BE2C (cell line): Measurements from ENCODE around the gene ELFN1.
A peak's percentile ranks its signal among the peaks of the same experiment; 100 is the strongest.

Source experiments
- DNase-seq: peaks from one replicate; pipeline ENCODE4 v3.0.0-alpha.2; 2020
- H3K27me3 ChIP-seq: fragments of 250-450 bp; sonication (Bioruptor Pico); 2 replicates; pipeline ENCODE4 v1.5.1; 2020; ENCODE audit warnings: mild to moderate bottlenecking
- H3K36me3 ChIP-seq: fragments of 250-450 bp; sonication (Bioruptor Pico); 2 replicates; pipeline ENCODE4 v1.5.1; 2020; ENCODE audit warnings: mild to moderate bottlenecking
- H3K4me1 ChIP-seq: fragments of 250-450 bp; sonication (Bioruptor Pico); 2 replicates; pipeline ENCODE4 v1.5.1; 2020
- H3K4me3 ChIP-seq: 2 replicates; pipeline ENCODE4 v1.5.1; 2011; ENCODE audit warnings: low read depth, low read length
- H3K9me3 ChIP-seq: fragments of 250-450 bp; sonication (Bioruptor Pico); 2 replicates; pipeline ENCODE4 v1.5.1; 2020
- TF ChIP-seq, protein P1 (sequence below): IDR thresholded peaks from 2 replicates; pipeline ENCODE4 v1.5.1; 2012; ENCODE audit warnings: mild to moderate bottlenecking, low read depth, low read length

Gene ELFN1

DNA sequence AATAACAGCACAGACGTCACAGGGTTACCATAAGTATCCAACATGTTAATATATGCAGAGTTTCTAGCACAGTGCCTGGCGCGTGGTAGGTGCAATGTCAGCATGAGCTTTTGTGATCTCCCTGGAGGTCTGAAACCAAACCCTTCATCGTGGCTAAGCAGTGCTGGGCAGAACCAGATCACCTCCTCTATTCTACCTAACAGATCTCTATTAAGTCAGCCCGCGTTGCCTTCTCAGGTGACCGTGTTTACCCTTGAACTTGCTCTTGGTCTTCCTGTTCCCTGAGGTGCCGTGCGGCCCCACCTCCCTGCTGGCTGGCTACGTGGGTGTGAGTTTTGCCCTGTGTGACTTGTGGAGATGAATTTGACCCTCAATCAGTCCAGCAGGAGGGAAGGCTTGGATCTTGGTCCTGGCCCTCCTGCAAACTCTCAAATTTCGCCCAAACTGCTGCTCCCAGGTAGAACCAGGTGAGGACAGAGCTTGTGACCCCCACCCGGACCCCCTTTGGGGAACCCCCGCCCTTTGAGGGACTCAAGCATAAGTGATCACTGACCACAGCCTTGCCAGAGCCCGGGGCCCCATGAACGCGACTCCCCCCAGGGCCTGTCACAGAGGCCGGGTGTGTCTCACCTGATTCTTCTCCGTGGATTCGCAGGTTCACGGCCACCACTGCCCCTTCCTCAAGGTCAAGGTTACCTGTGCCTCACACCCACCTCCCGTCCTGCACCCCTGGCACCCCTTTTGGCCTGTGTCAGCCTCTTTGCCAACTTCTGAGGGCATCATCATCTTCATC lies 54.2 kb downstream of the ELFN1 start:
- Histone ChIP-seq H3K27me3 (no peaks in the 10 kb centered on the region), H3K4me1 (no peaks in the 10 kb centered on the region; the same call in 1 of the 2 replicates), H3K4me3 (no peak overlapping the region), H3K36me3 (no peaks in the 10 kb centered on the region), H3K9me3 (0 out of 2 replicates have a peak, but pooled peaks cover 3% of the 10 kb centered on the region)
- DNase-seq, result no peak
- TF ChIP-seq, protein P1, sequence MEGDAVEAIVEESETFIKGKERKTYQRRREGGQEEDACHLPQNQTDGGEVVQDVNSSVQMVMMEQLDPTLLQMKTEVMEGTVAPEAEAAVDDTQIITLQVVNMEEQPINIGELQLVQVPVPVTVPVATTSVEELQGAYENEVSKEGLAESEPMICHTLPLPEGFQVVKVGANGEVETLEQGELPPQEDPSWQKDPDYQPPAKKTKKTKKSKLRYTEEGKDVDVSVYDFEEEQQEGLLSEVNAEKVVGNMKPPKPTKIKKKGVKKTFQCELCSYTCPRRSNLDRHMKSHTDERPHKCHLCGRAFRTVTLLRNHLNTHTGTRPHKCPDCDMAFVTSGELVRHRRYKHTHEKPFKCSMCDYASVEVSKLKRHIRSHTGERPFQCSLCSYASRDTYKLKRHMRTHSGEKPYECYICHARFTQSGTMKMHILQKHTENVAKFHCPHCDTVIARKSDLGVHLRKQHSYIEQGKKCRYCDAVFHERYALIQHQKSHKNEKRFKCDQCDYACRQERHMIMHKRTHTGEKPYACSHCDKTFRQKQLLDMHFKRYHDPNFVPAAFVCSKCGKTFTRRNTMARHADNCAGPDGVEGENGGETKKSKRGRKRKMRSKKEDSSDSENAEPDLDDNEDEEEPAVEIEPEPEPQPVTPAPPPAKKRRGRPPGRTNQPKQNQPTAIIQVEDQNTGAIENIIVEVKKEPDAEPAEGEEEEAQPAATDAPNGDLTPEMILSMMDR, result no peak

DNA sequence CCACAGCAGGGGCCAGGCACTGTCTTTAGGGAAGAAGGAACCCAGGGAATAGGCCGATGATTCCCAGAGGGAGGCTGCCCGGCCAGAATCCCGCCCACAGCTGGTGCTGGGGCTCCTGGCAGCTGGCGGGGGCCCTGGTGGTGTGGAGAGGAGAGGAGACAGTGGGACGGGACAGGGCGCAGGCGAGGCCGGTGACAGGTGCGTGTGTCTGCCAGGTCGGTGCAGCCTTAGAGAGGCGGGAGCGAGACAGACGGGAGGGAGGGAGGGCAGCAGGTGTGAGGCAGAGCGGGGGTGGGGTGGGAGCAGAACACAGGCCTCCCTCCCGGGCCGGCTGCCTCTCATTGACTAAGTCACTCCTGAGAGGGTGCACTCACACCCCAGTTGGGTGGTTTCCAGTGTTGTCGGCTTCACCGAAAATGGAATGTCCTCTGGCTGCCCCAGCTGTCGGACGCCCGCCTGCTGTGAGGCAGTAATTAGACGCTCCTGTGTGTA lies 55.2 kb downstream of the ELFN1 start:
- Histone ChIP-seq H3K9me3 (0 out of 2 replicates have a peak, but pooled peaks cover 5% of the 10 kb centered on the region), H3K4me3 (no peak overlapping the region), H3K36me3 (no peaks in the 10 kb centered on the region), H3K4me1 (no peaks in the 10 kb centered on the region), H3K27me3 (no peaks in the 10 kb centered on the region)
- TF ChIP-seq, protein P1, result no peak
- DNase-seq, result peak; percentile 53

DNA sequence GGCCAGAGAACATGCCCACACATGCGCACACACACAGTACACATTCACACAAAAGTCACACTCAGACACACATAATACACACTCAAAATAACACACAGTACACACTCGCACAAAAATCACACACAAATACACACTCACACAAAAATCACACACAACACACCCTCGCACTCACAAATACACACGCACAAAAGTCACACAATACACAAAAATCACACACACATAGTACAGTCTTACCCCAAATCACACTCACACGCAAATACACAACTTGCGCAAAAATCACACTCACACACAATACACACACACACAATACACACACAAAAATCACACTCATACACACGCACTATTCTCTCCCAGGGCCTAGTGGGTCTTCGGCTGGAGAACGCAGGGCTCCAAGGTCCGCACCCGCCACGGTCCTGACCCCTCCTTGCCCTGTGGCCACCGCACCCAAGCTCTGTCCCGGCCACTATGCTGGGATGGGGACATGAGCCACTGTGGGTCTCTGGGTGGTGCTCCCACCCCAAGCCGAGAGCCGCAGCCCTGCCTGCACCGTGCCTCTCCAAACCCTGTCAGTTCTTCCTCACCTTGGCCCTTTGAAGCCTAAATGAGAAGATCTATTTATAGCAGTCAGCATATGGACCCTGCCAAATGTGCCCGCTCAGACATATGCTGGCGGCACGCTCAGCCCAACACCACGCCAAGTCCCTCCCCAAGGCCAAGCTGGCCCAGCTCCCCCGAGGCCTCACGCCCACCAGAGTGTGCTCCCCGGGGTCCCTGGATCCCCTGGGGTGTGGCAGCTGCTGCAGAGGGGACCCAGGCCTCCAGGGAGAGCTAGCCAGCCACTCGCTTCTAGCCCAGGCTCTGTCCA lies 55.9 kb downstream of the ELFN1 start:
- no peak for DNase-seq
- Histone ChIP-seq H3K4me3 (no peak overlapping the region), H3K36me3 (no peaks in the 10 kb centered on the region), H3K9me3 (peaks cover 8% of the 10 kb centered on the region; the same call in 1 of the 2 replicates), H3K27me3 (no peaks in the 10 kb centered on the region), H3K4me1 (no peaks in the 10 kb centered on the region)
- TF ChIP-seq, protein P1, result no peak

DNA sequence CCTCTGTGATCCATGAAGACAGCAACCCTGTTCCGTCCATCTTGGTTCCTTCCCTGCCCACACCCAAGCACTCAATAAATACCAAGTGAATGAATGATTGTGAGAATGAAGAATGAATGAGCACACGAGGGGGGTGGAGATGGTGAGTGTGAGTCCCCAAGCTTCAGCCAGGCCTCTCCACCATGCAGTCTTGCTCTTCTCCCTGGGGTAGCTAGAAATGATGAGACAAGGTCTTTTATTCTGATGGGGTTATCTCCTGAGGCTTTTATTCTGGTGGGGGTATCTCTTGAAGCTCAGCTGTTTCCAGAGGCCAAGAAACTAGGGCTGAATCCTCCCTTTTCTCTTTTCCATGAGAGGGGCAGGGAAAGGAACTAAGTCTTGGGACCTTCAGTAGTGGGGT lies 57.0 kb downstream of the ELFN1 start:
- no peak for DNase-seq
- peaks cover 9% of the 10 kb centered on the region; the same call in 1 of the 2 replicates for H3K9me3 ChIP-seq
- TF ChIP-seq, protein P1, result no peak
- H3K4me3 ChIP-seq, result no peak overlapping the region
- no peaks in the 10 kb centered on the region for H3K4me1 ChIP-seq
- H3K27me3 ChIP-seq, result no peaks in the 10 kb centered on the region
- H3K36me3 ChIP-seq, result no peaks in the 10 kb centered on the region

DNA sequence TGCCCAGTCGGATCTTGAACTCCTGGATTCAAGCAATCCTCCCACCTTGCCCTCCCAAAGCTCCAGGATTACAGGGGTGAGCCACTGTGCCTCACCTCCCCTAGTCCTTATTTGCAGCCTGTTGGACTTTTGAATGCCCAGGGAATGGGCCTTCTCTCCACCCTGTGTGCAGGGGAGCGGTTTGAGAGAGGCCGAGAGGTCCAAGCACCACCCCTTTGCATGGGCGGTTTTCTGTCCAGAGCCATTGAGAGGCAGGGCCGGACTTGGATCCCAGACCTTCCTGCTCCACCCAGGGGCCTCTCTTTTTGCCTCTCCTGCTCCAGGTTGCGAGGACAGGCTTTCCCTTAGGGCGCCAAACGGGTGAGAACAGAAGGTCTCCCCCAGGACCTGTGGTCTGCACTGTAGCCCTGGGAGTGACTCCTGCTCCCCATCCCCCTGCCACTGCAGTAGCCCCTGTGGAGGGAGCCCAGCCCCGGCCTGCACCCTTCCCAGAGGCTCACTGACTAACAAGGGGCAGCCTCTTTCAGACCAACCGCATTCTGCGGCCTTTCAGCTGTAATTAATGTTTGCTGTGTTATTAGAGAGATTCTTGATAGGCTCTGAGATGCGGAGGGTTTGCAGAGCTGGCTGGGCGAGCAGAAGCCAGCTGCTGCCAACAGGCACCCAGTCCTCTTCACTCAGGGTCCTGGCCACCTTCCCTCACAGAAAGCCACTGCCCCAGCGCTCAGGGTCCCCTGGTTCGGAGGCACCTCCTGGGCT lies 57.9 kb downstream of the ELFN1 start:
- Histone ChIP-seq H3K9me3 (peaks cover 9% of the 10 kb centered on the region; the same call in 1 of the 2 replicates), H3K4me1 (no peaks in the 10 kb centered on the region), H3K27me3 (no peaks in the 10 kb centered on the region), H3K36me3 (no peaks in the 10 kb centered on the region), H3K4me3 (no peak overlapping the region)
- TF ChIP-seq, protein P1, result no peak
- DNase-seq, result no peak
